ENCODE data around the gene ATP10D.
"Not testable (repeated sequence)": the region's sequence is repeated elsewhere in the genome, so short reads cannot be mapped to it uniquely, and the experiment has no call there.

The ATP10D gene

GRCh38 chr4:47538111-47538824 lies 53.2 kb downstream of the ATP10D start:
- no peak for DNase-seq

GRCh38 chr4:47538825-47539154 lies 53.7 kb downstream of the ATP10D start:
- DNase-seq: no peak

- DNase-seq: not testable (repeated sequence)
Measured at GRCh38 chr4:47542640-47543039, 57.6 kb downstream of the ATP10D start.

- DNase-seq: no peak
Measured at GRCh38 chr4:47543331-47543730, 58.3 kb downstream of the ATP10D start.

- DNase-seq: not testable (repeated sequence)
Measured at GRCh38 chr4:47550357-47550756, 65.3 kb downstream of the ATP10D start.

GRCh38 chr4:47550899-47551548 lies 65.9 kb downstream of the ATP10D start:
- DNase-seq: no peak

GRCh38 chr4:47551682-47552081 lies 66.6 kb downstream of the ATP10D start:
- no peak for DNase-seq

- DNase-seq: no peak
Measured at GRCh38 chr4:47553329-47554125, 68.5 kb downstream of the ATP10D start.

GRCh38 chr4:47555920-47556319 lies 70.8 kb downstream of the ATP10D start:
- not testable (repeated sequence) for DNase-seq

- no peak for DNase-seq
Measured at GRCh38 chr4:47557255-47557654, 72.2 kb downstream of the ATP10D start.

GRCh38 chr4:47560682-47561081 lies 75.6 kb downstream of the ATP10D start:
- DNase-seq: no peak

GRCh38 chr4:47561331-47561730 lies 76.3 kb downstream of the ATP10D start:
- no peak for DNase-seq

GRCh38 chr4:47562297-47562696 lies 77.2 kb downstream of the ATP10D start:
- DNase-seq: peak; percentile 68

- no peak for DNase-seq
Measured at GRCh38 chr4:47566566-47566965, 81.5 kb downstream of the ATP10D start.

- DNase-seq: no peak
Measured at GRCh38 chr4:47566969-47567368, 81.9 kb downstream of the ATP10D start.

GRCh38 chr4:47567511-47567910 lies 82.4 kb downstream of the ATP10D start:
- DNase-seq: no peak

- no peak for DNase-seq
Measured at GRCh38 chr4:47570816-47571215, 85.7 kb downstream of the ATP10D start.

GRCh38 chr4:47572981-47573380 lies 87.9 kb downstream of the ATP10D start:
- DNase-seq: no peak

GRCh38 chr4:47577779-47578553 lies 92.9 kb downstream of the ATP10D start:
- DNase-seq: no peak

GRCh38 chr4:47579235-47579634 lies 94.2 kb downstream of the ATP10D start:
- DNase-seq: no peak

GRCh38 chr4:47590325-47590724 lies 105.2 kb downstream of the ATP10D start:
- DNase-seq: no peak

- no peak for DNase-seq
Measured at GRCh38 chr4:47597696-47598095, 112.6 kb downstream of the ATP10D start.

- no peak for DNase-seq
Measured at GRCh38 chr4:47598320-47598719, 113.2 kb downstream of the ATP10D start.
